Thoracic aorta (tissue), 2 donors: ENCODE results near the gene FKBP1B. TPM values are rescaled to one million over a fixed set of nuclear protein-coding genes. Genes with fewer than 3 reads are reported as not detected.

Experiments used
- ATAC-seq: fragments of 150-250 bp; one replicate; pipeline ENCODE4 v1.8.0; 2017; ENCODE audit warnings: low read depth; ENCODE audit not compliant: insufficient number of reproducible peaks, low FRiP score
- DNase-seq: peaks from one replicate; pipeline ENCODE4 v3.0.0-alpha.2; 2020; ENCODE audit warnings: low spot score
- H3K27ac ChIP-seq, 2 donors: fragments of 200-600 bp; sonication (generic); 1 replicate in 1 of 2; 2 replicates in 1 of 2; pipeline ENCODE4 v1.5.1; 2016; ENCODE audit warnings: mild to moderate bottlenecking in 2 of 2, moderate library complexity in 2 of 2
- H3K27me3 ChIP-seq: fragments of 200-600 bp; sonication (generic); replicated peaks from 2 replicates; pipeline ENCODE4 v1.6.0; 2016; ENCODE audit warnings: mild to moderate bottlenecking; ENCODE audit not compliant: insufficient read depth
- H3K36me3 ChIP-seq: fragments of 200-600 bp; sonication (generic); one replicate; pipeline ENCODE4 v1.5.1; 2016
- H3K4me1 ChIP-seq, 2 donors: fragments of 200-600 bp; sonication (generic); 1 replicate in 1 of 2; 2 replicates in 1 of 2; pipeline versions ENCODE4 v1.5.1 to v1.6.0; 2016; ENCODE audit warnings: low read depth in 2 of 2, mild to moderate bottlenecking in 1 of 2; ENCODE audit not compliant: control insufficient read depth in 1 of 2
- H3K4me3 ChIP-seq: fragments of 200-600 bp; sonication (generic); 2 replicates; pipeline ENCODE4 v1.5.1; 2016; ENCODE audit warnings: mild to moderate bottlenecking
- H3K9me3 ChIP-seq: fragments of 200-600 bp; sonication (generic); 2 replicates; pipeline ENCODE4 v1.5.1; 2016
- CTCF ChIP-seq: fragments of 200-600 bp; sonication (generic); IDR thresholded peaks from one replicate; pipeline ENCODE4 v1.5.1; 2019; ENCODE audit warnings: antibody characterized with exemption
- total RNA-seq, 2 donors: library from RNA; depleted of rRNA; stranded (reverse); fragments of >200 nt; gene quantifications; one replicate each; pipeline versions ENCODE4 v1.1.0 to v1.2.3, GENCODE V29; 2016

Gene FKBP1B
- total RNA-seq, 2 donors from 2014 or later: 7.3 to 12.5 TPM

DNA sequence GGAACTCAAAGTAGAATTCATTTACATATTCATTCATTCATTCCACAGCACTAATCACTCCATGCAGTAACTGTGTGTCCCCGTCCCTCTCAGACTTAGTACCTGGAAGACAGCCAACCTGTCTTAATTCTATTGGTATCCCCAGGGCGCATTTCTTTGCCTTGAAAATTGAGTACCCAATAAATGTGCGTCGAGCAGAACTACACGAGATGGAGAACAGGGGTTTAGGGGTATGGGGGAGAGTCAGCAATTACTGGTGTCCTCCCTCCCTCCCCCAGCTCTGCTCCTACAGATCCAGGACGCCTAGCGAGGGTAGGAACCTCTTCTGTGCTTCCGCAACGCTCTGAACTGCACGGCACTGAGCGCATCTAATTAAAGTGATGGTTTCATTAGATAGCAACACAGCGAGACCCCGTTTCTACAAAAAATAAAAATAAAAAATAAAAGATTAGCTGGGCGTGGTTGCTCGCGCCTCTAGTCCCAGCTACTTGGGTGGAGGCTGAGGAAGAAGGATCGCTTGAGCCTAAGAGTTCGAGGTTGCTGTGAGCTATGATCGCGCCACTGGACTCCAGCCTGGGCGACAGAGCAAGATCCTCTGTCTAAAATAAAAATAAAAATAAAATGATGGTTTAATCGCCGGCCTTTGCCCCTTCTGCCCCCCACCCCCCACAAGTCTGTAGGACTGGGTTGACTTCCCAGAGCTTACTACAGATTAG is 614 bp upstream of the FKBP1B start:
- Histone ChIP-seq H3K4me3 (peak overlapping the region; percentile 95), H3K27ac (peak overlapping the region; percentile 58 to 61), H3K9me3 (no peaks in the 10 kb centered on the region), H3K4me1 (peaks cover 12 to 25% of the 10 kb centered on the region in 2 donors), H3K27me3 (no peaks in the 10 kb centered on the region), H3K36me3 (no peaks in the 10 kb centered on the region)
- no peak for TF ChIP-seq CTCF
- DNase-seq: no peak
- ATAC-seq: no peak

DNA sequence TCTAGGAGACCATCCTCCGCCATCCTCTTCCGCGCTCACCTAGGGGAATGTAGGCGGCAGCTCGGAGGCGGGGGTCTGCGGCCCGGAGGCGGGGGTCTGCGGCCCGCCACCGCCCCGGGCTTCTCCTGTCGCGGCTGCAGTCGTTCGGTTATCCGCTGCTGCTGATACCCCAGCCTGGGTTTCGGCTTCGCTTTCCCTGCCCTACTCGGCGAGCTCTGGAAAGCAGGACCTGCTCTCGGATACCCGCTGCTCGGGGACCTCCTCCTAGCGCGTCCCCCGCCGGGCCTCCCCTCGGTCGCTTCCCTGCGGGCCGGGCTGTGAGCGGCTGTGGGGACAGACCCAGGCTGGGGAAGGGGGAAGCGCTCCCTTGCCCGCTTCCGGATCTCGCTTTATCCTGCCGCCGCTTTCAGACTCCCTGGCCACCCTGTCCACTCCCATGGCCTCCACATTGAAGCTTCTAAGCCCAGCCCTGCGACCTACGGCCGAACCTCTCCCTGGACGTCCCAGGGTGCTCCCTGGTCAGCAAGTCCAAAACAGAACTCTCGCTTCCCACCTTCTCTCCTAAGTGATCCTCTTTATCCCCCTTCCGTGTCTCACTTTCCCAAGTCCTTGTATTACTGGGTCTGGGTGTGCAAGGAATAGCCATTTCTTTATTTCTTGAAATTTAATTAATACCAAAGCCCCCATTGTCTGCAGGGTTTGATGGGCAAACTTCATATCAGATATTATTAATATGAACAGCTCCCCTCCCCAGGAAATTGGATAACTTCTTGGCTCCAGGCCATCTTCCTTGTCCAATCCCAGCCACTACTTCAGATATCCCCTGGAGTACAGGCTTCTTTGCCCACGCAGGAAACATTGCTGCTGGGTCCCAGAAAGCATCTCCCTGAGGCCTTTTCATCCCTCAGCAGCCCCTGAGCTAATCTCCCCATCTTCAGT is 769 bp downstream of the FKBP1B start:
- ATAC-seq (no peak), DNase-seq (no peak)
- Histone ChIP-seq H3K36me3 (no peaks in the 10 kb centered on the region), H3K27ac (peak overlapping the region; percentile 58 to 61), H3K27me3 (no peaks in the 10 kb centered on the region), H3K9me3 (no peaks in the 10 kb centered on the region), H3K4me1 (peaks cover 12 to 25% of the 10 kb centered on the region in 2 donors), H3K4me3 (peak overlapping the region; percentile 95)
- TF ChIP-seq CTCF: no peak

DNA sequence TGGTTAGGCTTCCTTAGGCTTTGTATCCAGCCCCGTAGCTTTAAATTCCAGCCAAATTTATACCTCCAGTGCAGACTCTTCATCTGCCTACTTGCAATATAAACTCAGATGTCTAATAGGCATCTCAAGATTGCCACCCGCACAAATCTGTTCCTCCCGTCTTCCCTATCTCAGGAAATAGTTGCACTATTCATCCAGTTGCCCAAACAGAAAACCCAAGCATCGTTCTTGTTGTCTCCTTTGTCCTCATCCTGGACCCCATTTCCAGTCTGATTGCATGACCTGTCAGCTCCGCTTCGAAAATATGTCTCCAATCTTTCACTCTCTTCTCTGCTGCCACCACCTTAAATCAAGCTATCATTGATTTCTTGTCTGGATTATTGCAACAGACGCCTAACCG is 2.3 kb downstream of the FKBP1B start:
- Histone ChIP-seq H3K36me3 (no peaks in the 10 kb centered on the region), H3K4me1 (peaks cover 6 to 17% of the 10 kb centered on the region in 2 donors), H3K27me3 (no peaks in the 10 kb centered on the region), H3K27ac (no peak overlapping the region), H3K9me3 (no peaks in the 10 kb centered on the region), H3K4me3 (no peak overlapping the region)
- no peak for TF ChIP-seq CTCF
- ATAC-seq (no peak), DNase-seq (no peak)

GRCh38 chr2:24052951-24053350 is 3.4 kb downstream of the FKBP1B start:
- no peaks in the 10 kb centered on the region for H3K9me3 ChIP-seq
- TF ChIP-seq CTCF: no peak
- ATAC-seq (no peak), DNase-seq (no peak)
- H3K4me1 ChIP-seq: peaks cover 6 to 13% of the 10 kb centered on the region in 2 donors
- no peaks in the 10 kb centered on the region for H3K27me3 ChIP-seq
- no peak overlapping the region for H3K4me3 ChIP-seq
- no peak overlapping the region for H3K27ac ChIP-seq
- no peaks in the 10 kb centered on the region for H3K36me3 ChIP-seq

DNA sequence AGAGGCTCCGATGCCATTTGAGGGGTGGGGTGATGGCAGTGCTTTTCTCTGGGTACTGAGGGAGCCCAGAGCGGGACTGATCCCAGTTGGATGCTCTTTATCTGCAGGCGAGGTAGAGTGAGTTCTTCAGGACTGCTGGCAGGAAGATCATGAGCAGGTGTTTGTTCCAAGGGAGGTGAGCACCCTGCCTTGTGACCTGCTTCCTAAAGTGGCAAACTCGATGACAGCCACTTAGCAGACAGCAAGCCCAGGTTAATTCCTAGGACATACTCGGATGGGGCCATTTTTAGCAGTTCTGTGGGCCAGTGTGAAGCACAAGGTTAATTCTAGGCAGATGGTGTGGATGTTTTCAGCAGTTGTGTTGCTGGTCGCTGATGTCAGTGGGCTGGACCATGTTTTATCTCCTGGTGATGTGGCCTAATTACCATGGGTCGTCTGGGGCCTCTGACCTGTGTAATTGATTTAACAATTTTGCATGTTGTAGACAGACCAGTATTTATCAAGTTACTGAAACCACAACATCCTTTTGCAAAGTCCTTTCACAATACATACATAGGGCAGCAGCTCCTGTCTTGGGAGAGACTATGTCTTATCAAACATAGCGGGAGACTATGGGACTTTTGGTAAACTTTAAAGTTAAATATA is 4.9 kb downstream of the FKBP1B start:
- Histone ChIP-seq H3K4me1 (peaks cover 0 to 4% of the 10 kb centered on the region in 2 donors), H3K36me3 (no peaks in the 10 kb centered on the region), H3K27ac (no peak overlapping the region), H3K9me3 (no peaks in the 10 kb centered on the region), H3K27me3 (no peaks in the 10 kb centered on the region), H3K4me3 (no peak overlapping the region)
- TF ChIP-seq CTCF: no peak
- DNase-seq (no peak), ATAC-seq (no peak)
